ENCODE measurements around the gene SMYD3. TPM values are rescaled to one million over a fixed set of nuclear protein-coding genes. Genes with fewer than 3 reads are reported as not detected.
A peak's percentile ranks its signal among the peaks of the same experiment; 100 is the strongest.

Gene SMYD3
- total RNA-seq, 1 experiment from 2014 or later = 25.5 TPM

DNA sequence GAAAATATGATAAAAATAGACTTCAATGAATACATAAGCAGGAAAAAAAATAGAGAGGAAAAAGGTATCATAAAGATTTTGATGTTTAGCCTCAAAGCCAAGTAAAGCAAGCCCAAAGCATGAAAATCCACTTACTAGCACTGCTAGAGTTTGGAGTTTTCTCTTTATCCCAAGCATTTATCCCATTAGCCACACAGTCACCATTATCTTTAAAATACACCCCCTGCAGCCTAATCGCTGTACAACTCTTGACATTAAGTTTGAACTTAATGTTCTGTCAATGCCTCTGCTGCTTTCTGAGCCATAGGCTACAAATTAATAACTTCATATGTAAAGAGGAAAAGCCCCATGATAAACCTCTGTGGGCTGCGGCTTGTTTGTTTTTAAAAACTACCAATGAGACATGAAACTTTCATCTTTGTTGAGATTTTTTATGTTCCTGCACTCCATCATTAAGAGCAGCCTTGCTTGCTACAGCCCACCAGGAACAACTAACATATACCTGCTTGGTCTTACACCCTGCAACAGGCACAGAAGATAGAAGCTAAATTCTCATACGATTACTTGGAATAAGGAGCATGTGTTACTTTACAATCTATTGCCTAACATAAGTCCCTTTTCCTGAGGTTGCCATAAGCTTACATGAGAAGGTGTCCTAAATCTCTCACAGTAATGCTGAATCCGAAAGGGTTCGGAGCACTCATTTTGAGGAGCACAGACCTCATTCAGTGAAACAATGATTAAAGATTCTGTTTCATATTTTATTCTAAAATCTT, 202.4 kb downstream of the SMYD3 start:
- Mint-ChIP-seq H3K36me3 (ENCODE audit: insufficient read depth in 1 of 3, low read depth in 3 of 3) (no peaks in the 10 kb centered on the region; a peak in 1 of 7 replicates), H3K27ac (peak overlapping the region in 1 of 3 experiments; percentile 28; a peak in 1 of 7 replicates)
- H2AK5ac ChIP-seq (ENCODE audit: insufficient read length, low read length) = no peak overlapping the region

More for the DNA sequence above, 202.4 kb downstream of the SMYD3 start:
- no peak overlapping the region for H3K14ac ChIP-seq (ENCODE audit: insufficient read depth, low read length)
- H3K27me3 ChIP-seq (ENCODE audit: insufficient read depth, low read length) = no peaks in the 10 kb centered on the region
- H2BK5ac ChIP-seq (ENCODE audit: insufficient read length, low read length) = no peak overlapping the region
- H3K9ac ChIP-seq (ENCODE audit: extremely low read depth, insufficient read length, low read length) = no peak overlapping the region
- H3K4me1 ChIP-seq (ENCODE audit: insufficient read depth, low read length) = no peaks in the 10 kb centered on the region
- peaks cover 14 to 16% of the 10 kb centered on the region in 2 experiments for H3K4me1 Mint-ChIP-seq
- no peak overlapping the region for H3K4ac ChIP-seq (ENCODE audit: low read depth, low read length)
- H3K4me2 ChIP-seq (ENCODE audit: insufficient read depth, insufficient read length, low read length) = no peak overlapping the region
- H3K9me3 ChIP-seq (ENCODE audit: control insufficient read depth, low read depth, low read length) = no peaks in the 10 kb centered on the region
- no peaks in the 10 kb centered on the region for H3K23me2 ChIP-seq (ENCODE audit: insufficient read length, low read depth, low read length, poor library complexity, severe bottlenecking)
- no peak overlapping the region for H4K91ac ChIP-seq (ENCODE audit: insufficient read length, low read depth, low read length)
- TF ChIP-seq, protein P1, sequence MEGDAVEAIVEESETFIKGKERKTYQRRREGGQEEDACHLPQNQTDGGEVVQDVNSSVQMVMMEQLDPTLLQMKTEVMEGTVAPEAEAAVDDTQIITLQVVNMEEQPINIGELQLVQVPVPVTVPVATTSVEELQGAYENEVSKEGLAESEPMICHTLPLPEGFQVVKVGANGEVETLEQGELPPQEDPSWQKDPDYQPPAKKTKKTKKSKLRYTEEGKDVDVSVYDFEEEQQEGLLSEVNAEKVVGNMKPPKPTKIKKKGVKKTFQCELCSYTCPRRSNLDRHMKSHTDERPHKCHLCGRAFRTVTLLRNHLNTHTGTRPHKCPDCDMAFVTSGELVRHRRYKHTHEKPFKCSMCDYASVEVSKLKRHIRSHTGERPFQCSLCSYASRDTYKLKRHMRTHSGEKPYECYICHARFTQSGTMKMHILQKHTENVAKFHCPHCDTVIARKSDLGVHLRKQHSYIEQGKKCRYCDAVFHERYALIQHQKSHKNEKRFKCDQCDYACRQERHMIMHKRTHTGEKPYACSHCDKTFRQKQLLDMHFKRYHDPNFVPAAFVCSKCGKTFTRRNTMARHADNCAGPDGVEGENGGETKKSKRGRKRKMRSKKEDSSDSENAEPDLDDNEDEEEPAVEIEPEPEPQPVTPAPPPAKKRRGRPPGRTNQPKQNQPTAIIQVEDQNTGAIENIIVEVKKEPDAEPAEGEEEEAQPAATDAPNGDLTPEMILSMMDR (conservative IDR thresholded peaks at IDR 0.05) = no peak
- no peaks in the 10 kb centered on the region for H3K79me2 ChIP-seq (ENCODE audit: insufficient read depth, low read length)
- H3K56ac ChIP-seq (ENCODE audit: insufficient read length, low read depth, low read length) = no peak overlapping the region
- H4K8ac ChIP-seq (replicated peaks; ENCODE audit: insufficient read length, low read depth, low read length) = no peak overlapping the region
- no peaks in the 10 kb centered on the region for H3K27me3 Mint-ChIP-seq (ENCODE audit: low read depth)
- no CpG with 5 or more reads among the region's 5 CpGs for WGBS (ENCODE audit: extremely low coverage, insufficient read length, low lambda C conversion rate)
- H2BK12ac ChIP-seq (ENCODE audit: insufficient read length, low read depth, low read length) = no peak overlapping the region
- DNase-seq = no peak
- no peak overlapping the region for H2BK120ac ChIP-seq (ENCODE audit: low read depth, low read length, poor library complexity, severe bottlenecking)
- H2BK20ac ChIP-seq (ENCODE audit: low read depth, low read length, poor library complexity, severe bottlenecking) = no peak overlapping the region
- no peaks in the 10 kb centered on the region for H3K79me1 ChIP-seq (ENCODE audit: insufficient read depth, low read depth, low read length, poor library complexity, severe bottlenecking)
- no peaks in the 10 kb centered on the region for H4K20me1 ChIP-seq (ENCODE audit: control insufficient read depth, insufficient read depth, insufficient read length)
- H4K5ac ChIP-seq (ENCODE audit: insufficient read length, low read depth, low read length) = no peak overlapping the region
- H3K18ac ChIP-seq (ENCODE audit: insufficient read length, low read depth, low read length) = no peak overlapping the region
- no peak overlapping the region for H2BK15ac ChIP-seq (ENCODE audit: low read depth, low read length)
- H3T11ph ChIP-seq (ENCODE audit: low read length) = no peak overlapping the region
- H2AFZ ChIP-seq (ENCODE audit: low read length) = no peak overlapping the region
- H3K4me3 Mint-ChIP-seq = no peak overlapping the region
- H3K9me3 Mint-ChIP-seq = no peaks in the 10 kb centered on the region
- H3K23ac ChIP-seq (ENCODE audit: insufficient read length, low read depth, low read length) = no peak overlapping the region
- H3K27ac ChIP-seq (ENCODE audit: insufficient read length, low read depth, low read length) = no peak overlapping the region

Data from H9 (cell line).